Measurements from ENCODE around the gene EIF2A.

The EIF2A gene

DNA sequence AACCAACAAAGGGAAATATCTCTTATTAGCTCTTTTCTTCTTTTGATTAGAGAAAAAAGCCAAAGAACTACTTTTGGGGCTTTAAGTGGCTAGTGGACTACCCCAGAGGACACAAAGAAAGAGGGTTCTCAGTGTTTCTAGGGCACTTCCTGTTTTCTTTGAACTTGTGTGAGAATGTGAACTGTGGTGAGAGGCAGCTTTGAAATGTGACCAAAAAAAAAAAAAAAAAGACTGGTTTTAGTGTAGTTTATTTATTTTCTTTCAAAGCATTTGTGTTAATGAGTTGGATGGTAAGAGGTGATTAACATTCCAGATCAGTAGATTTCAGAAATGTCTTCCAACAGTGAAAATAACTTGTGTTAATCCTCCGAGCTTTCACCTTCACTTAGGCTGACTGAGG lies 88.9 kb downstream of the EIF2A start:
- peak overlapping the region; percentile 41 for H3K27ac ChIP-seq (replicated peaks)

More for the DNA sequence above, 88.9 kb downstream of the EIF2A start:
- H3K4me3 ChIP-seq (replicated peaks; ENCODE audit: insufficient read depth, low read length), result no peak overlapping the region
- DNase-seq (ENCODE audit: low read depth in 1 of 2, low spot score in 1 of 2), result peak in 1 of 2 experiments; percentile 17
- peak; percentile 97 for TF ChIP-seq SPI1 (IDR thresholded peaks at IDR 0.05; ENCODE audit: borderline replicate concordance, low read depth)
- TF ChIP-seq GABPA (IDR thresholded peaks at IDR 0.05; ENCODE audit: low read depth), result no peak
- no peaks in the 10 kb centered on the region for H3K27me3 ChIP-seq (ENCODE audit: insufficient read depth, poor library complexity, severe bottlenecking)
